Measurements from ENCODE around the gene B3GAT2. TPM values are rescaled to one million over a fixed set of nuclear protein-coding genes. Genes with fewer than 3 reads are reported as not detected.

The B3GAT2 gene
- total RNA-seq, 3 donors from 2014 or later (not counting 1 experiment from before 2014, with no cell fraction given) = not detected

- Histone ChIP-seq H3K4me1 (ENCODE audit: control insufficient read depth, insufficient read depth, low read length) (no peaks in the 10 kb centered on the region), H3K9me3 (ENCODE audit: control insufficient read depth, insufficient read depth, low read length) (no peaks in the 10 kb centered on the region), H3K27ac (ENCODE audit: low read length) (no peak overlapping the region), H3K27me3 (ENCODE audit: control insufficient read depth, insufficient read depth, low read length) (no peaks in the 10 kb centered on the region), H3K4me3 (ENCODE audit: low read length) (no peak overlapping the region), H3K36me3 (ENCODE audit: control insufficient read depth, insufficient read depth, low read length) (peaks cover 27% of the 10 kb centered on the region)
- TF ChIP-seq, protein P1, sequence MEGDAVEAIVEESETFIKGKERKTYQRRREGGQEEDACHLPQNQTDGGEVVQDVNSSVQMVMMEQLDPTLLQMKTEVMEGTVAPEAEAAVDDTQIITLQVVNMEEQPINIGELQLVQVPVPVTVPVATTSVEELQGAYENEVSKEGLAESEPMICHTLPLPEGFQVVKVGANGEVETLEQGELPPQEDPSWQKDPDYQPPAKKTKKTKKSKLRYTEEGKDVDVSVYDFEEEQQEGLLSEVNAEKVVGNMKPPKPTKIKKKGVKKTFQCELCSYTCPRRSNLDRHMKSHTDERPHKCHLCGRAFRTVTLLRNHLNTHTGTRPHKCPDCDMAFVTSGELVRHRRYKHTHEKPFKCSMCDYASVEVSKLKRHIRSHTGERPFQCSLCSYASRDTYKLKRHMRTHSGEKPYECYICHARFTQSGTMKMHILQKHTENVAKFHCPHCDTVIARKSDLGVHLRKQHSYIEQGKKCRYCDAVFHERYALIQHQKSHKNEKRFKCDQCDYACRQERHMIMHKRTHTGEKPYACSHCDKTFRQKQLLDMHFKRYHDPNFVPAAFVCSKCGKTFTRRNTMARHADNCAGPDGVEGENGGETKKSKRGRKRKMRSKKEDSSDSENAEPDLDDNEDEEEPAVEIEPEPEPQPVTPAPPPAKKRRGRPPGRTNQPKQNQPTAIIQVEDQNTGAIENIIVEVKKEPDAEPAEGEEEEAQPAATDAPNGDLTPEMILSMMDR (IDR thresholded peaks at IDR 0.05) = no peak
- Mint-ChIP-seq H3K4me3 (no peak overlapping the region), H3K4me1 (peaks cover 0 to 4% of the 10 kb centered on the region in 2 donors), H3K9me3 (no peaks in the 10 kb centered on the region), H3K27ac (no peak overlapping the region), H3K27me3 (ENCODE audit: low read depth in 2 of 2) (no peaks in the 10 kb centered on the region), H3K36me3 (peaks cover 13% of the 10 kb centered on the region)
- no CpG with 5 or more reads among the region's 1 CpG for WGBS (ENCODE audit: insufficient coverage)
- intact Hi-C loops (cut with micrococcal nuclease) = no loop called here
- DNase-seq (no peak), ATAC-seq (no peak)
These were observed 95.9 kb downstream of the B3GAT2 start for GRCh38 chr6:70860920-70861319.

- Mint-ChIP-seq H3K27ac (no peak overlapping the region), H3K36me3 (peaks cover 13% of the 10 kb centered on the region), H3K4me1 (peaks cover 0 to 7% of the 10 kb centered on the region in 2 donors), H3K9me3 (no peaks in the 10 kb centered on the region), H3K27me3 (ENCODE audit: low read depth in 2 of 2) (no peaks in the 10 kb centered on the region), H3K4me3 (no peak overlapping the region)
- H3K4me1 ChIP-seq (ENCODE audit: control insufficient read depth, insufficient read depth, low read length) = no peaks in the 10 kb centered on the region
- H3K27ac ChIP-seq (ENCODE audit: low read length) = no peak overlapping the region
- H3K9me3 ChIP-seq (ENCODE audit: control insufficient read depth, insufficient read depth, low read length) = no peaks in the 10 kb centered on the region
- H3K36me3 ChIP-seq (ENCODE audit: control insufficient read depth, insufficient read depth, low read length) = peaks cover 27% of the 10 kb centered on the region
- no peaks in the 10 kb centered on the region for H3K27me3 ChIP-seq (ENCODE audit: control insufficient read depth, insufficient read depth, low read length)
- TF ChIP-seq, protein P1 (IDR thresholded peaks at IDR 0.05) = no peak
- no CpG with 5 or more reads among the region's 1 CpG for WGBS (ENCODE audit: insufficient coverage)
- no peak for DNase-seq
- ATAC-seq = no peak
- H3K4me3 ChIP-seq (ENCODE audit: low read length) = no peak overlapping the region
- intact Hi-C loops (cut with micrococcal nuclease) = no loop called here
These were observed 96.8 kb downstream of the B3GAT2 start for GRCh38 chr6:70860045-70860444.

GRCh38 chr6:70857387-70858077 lies 99.3 kb downstream of the B3GAT2 start:
- TF ChIP-seq, protein P1 (IDR thresholded peaks at IDR 0.05) = no peak
- Mint-ChIP-seq H3K4me3 (no peak overlapping the region), H3K36me3 (peaks cover 13% of the 10 kb centered on the region), H3K27ac (no peak overlapping the region), H3K4me1 (peaks cover 0 to 7% of the 10 kb centered on the region in 2 donors), H3K27me3 (ENCODE audit: low read depth in 2 of 2) (no peaks in the 10 kb centered on the region), H3K9me3 (no peaks in the 10 kb centered on the region)
- no peaks in the 10 kb centered on the region for H3K4me1 ChIP-seq (ENCODE audit: control insufficient read depth, insufficient read depth, low read length)
- DNase-seq (no peak), ATAC-seq (no peak)
- WGBS (ENCODE audit: insufficient coverage) = 74% methylated on average over 4 of the region's 5 CpGs
- H3K9me3 ChIP-seq (ENCODE audit: control insufficient read depth, insufficient read depth, low read length) = no peaks in the 10 kb centered on the region
- intact Hi-C loops (cut with micrococcal nuclease) = no loop called here
- H3K27me3 ChIP-seq (ENCODE audit: control insufficient read depth, insufficient read depth, low read length) = no peaks in the 10 kb centered on the region
- no peak overlapping the region for H3K4me3 ChIP-seq (ENCODE audit: low read length)
- H3K27ac ChIP-seq (ENCODE audit: low read length) = no peak overlapping the region
- peaks cover 33% of the 10 kb centered on the region for H3K36me3 ChIP-seq (ENCODE audit: control insufficient read depth, insufficient read depth, low read length)
